NB4 (cell line): ENCODE results near the gene KCNC1.

ENCODE experiments used
- POLR2A ChIP-seq: IDR thresholded peaks from 2 replicates; pipeline ENCODE4 v1.6.1; 2011; ENCODE audit warnings: mild to moderate bottlenecking; ENCODE audit not compliant: insufficient read length; ENCODE audit errors: extremely low read depth
- TF ChIP-seq, protein P1 (sequence below): IDR thresholded peaks from one replicate; pipeline ENCODE4 v1.5.1; 2012; ENCODE audit warnings: low read depth, low read length

DNA sequence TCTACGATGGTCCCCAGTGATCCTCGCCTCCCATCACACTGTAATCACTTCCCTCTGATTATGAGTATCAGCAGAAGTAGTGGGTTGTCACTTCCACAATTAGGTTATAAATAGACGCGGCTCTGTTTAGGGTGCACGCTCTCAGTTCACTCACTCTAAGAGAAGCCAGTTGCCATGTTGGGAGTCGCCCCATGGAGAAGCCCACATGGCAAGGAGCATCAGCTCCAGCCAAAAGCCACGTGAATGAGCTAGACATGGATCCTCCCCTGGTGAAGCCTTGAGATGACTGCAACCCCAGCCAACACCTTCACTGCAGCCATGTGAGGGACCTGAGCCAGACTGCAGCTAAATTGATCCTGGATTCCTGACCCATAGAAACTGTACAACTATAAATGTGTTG is 41.6 kb upstream of the KCNC1 start:
- TF ChIP-seq, protein P1, sequence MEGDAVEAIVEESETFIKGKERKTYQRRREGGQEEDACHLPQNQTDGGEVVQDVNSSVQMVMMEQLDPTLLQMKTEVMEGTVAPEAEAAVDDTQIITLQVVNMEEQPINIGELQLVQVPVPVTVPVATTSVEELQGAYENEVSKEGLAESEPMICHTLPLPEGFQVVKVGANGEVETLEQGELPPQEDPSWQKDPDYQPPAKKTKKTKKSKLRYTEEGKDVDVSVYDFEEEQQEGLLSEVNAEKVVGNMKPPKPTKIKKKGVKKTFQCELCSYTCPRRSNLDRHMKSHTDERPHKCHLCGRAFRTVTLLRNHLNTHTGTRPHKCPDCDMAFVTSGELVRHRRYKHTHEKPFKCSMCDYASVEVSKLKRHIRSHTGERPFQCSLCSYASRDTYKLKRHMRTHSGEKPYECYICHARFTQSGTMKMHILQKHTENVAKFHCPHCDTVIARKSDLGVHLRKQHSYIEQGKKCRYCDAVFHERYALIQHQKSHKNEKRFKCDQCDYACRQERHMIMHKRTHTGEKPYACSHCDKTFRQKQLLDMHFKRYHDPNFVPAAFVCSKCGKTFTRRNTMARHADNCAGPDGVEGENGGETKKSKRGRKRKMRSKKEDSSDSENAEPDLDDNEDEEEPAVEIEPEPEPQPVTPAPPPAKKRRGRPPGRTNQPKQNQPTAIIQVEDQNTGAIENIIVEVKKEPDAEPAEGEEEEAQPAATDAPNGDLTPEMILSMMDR = no peak
- no peak for TF ChIP-seq POLR2A
